ENCODE results near the gene SMIM3.

- no peak for TF ChIP-seq CTCF (IDR thresholded peaks at IDR 0.05; ENCODE audit: poor library complexity)
- TF ChIP-seq EZH2 (IDR thresholded peaks at IDR 0.05; ENCODE audit: borderline replicate concordance) = no peak
These were observed 11.5 kb downstream of the SMIM3 start for GRCh38 chr5:150789943-150790611.

Measured in hepatocyte (in vitro differentiated cells).